Stomach (tissue), 4 donors: ENCODE results near the gene ZEB1.

Experiments
- POLR2A ChIP-seq, 4 donors: fragments of 450-650 bp; IDR thresholded peaks; one replicate each; pipeline ENCODE4 v1.6.1; 2016; ENCODE audit warnings: antibody characterized with exemption in 4 of 4, control low read depth in 2 of 4, mild to moderate bottlenecking in 1 of 4, moderate library complexity in 1 of 4
- POLR2AphosphoS5 ChIP-seq, 3 donors: sonication (generic); formaldehyde crosslinking; IDR thresholded peaks; one replicate each; pipeline ENCODE4 v1.6.1; 2016; ENCODE audit warnings: antibody characterized with exemption in 3 of 3
- TF ChIP-seq, protein P1 (sequence below), 7 experiments: fragments of 450-650 bp in 4 of 7; fragments of 200-600 bp in 3 of 7; sonication (generic) in 3 of 7; IDR thresholded peaks; one replicate each; pipeline ENCODE4 v1.5.1; 2016 to 2019; ENCODE audit warnings: antibody characterized with exemption in 7 of 7, control low read depth in 2 of 7, mild to moderate bottlenecking in 1 of 7

DNA sequence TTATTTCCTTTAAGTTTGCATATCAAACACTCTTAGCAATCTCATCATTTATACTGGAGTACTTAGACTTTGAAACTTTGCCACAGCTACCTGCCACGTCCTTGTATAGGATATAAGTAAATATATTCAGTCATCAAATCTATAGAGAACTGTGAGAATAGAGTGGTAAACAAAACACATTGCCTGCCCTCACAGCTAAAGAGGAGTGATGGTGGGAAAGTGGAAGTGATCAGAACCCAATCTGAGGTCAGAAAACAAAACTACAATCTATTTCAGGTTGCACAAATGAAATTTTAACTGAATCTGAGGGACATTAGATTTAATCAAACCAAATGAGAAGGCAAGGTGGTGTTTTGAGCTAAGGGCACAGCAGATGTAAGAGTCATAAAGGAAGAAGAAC is 74.8 kb downstream of the ZEB1 start:
- TF ChIP-seq POLR2A (IDR thresholded peaks at IDR 0.05) = no peak
- TF ChIP-seq, protein P1, sequence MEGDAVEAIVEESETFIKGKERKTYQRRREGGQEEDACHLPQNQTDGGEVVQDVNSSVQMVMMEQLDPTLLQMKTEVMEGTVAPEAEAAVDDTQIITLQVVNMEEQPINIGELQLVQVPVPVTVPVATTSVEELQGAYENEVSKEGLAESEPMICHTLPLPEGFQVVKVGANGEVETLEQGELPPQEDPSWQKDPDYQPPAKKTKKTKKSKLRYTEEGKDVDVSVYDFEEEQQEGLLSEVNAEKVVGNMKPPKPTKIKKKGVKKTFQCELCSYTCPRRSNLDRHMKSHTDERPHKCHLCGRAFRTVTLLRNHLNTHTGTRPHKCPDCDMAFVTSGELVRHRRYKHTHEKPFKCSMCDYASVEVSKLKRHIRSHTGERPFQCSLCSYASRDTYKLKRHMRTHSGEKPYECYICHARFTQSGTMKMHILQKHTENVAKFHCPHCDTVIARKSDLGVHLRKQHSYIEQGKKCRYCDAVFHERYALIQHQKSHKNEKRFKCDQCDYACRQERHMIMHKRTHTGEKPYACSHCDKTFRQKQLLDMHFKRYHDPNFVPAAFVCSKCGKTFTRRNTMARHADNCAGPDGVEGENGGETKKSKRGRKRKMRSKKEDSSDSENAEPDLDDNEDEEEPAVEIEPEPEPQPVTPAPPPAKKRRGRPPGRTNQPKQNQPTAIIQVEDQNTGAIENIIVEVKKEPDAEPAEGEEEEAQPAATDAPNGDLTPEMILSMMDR (IDR thresholded peaks at IDR 0.05) = no peak
- no peak for TF ChIP-seq POLR2AphosphoS5 (IDR thresholded peaks at IDR 0.05)
